ACHN (cell line): ENCODE data around the gene ZNF625.
"Not testable (repeated sequence)": the region's sequence is repeated elsewhere in the genome, so short reads cannot be mapped to it uniquely, and the experiment has no call there.

Source experiments
- DNase-seq: peaks from one replicate; pipeline ENCODE4 v3.0.0-alpha.2; 2015
- in situ Hi-C: cut with HindIII; loops from 2 replicates; pipeline ENCODE4 v1.10.0; 2017; ENCODE audit warnings: low sequenced_read_pairs, low pct_ligation_motif_present, low pct_unique_long_range_greater_than_20kb

The ZNF625 gene

DNA sequence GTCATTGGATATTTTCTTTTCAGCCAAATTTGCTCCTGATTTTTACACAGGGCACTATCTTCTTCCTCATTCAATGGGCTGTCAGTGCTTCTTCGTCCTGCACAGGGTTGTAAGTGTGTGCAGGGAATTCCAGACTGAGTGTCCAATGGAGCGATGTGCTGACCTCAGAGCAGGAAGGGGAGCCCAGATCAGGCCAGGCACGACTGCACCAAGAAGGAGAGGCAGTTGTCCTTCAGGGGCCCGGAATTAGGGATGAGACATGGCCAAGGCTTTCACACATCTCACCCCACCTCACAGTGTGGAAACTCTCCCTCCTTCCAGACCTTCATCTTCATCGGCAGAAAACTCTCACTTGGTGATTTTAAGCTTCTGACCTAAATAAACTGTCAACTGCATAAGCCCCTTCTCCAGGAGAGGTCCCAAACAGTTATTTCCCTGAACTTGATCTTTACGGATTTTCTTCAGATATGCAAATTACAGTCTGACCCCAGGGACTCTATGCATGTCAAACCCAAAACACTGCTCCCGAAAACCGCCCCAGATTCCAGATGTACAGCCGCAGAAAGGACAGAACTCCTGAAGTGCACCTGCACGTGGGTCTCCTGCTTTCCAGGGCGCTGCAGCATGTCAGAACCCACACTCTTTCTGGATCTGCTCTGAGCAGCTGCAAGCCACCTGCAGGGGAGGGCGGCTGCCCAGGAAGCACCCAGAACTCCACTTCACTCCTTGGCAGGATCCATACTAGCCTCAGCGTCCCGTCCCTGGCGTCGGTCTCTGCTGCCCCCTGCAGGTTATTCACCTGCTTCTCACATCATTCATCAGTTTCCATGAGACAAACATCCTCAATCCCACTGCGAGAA is 15.8 kb downstream of the ZNF625 start:
- no peak for DNase-seq
- in situ Hi-C loops, result no loop called here

GRCh38 chr19:12139885-12140544 is 16.5 kb downstream of the ZNF625 start, which contains the start of gene ZNF20:
TSS of gene ZNF20 (minus strand) at chr19:12140350. CDS start at chr19:12140182, 168 bp downstream.
- in situ Hi-C loops, result no loop called here
- no peak for DNase-seq

DNA sequence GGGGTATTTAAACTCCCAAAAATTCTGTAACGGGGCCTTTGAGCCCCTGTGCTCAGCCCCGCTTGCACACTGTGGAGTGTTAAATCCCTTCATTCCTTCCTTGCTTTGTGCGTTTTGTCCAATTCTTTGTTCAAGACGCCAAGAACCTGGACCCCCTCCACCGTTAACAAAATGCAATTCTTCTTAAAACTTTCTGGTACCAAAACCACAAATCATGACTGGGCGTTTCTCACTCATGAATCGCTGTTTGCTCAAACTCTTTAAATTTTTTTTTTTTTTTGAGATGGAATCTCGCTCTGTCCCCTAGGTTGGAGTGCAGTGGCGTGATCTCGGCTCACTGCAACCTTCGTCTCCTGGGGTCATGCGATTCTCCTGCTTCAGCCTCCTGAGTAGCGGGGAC is 17.3 kb downstream of the ZNF625 start:
- DNase-seq, result no peak
- in situ Hi-C loops, result no loop called here

GRCh38 chr19:12137221-12137940 is 19.2 kb downstream of the ZNF625 start:
- no peak for DNase-seq
- in situ Hi-C loops, result no loop called here

DNA sequence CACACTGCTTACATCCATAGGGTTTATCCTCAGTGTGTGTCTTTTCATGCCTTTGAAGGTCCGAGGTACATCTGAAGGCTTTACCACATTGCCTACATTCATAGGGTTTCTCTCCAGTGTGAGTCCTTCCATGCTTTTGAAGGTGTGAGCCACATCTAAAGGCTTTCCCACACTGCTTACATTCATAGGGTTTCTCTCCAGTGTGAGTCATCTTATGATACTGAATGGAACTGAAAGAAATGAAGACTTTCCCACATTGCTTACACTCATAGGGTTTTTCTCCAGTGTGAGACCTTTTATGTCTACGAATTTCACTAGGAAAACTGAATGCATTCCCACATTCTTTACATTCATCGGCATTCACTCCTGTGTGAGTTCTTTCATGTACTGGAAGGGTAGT is 23.5 kb downstream of the ZNF625 start:
- DNase-seq, result no peak
- in situ Hi-C loops, result no loop called here

- DNase-seq, result no peak
- in situ Hi-C loops, result no loop called here
Measured at GRCh38 chr19:12126707-12127106, 29.8 kb downstream of the ZNF625 start.

- in situ Hi-C loops, result no loop called here
- DNase-seq, result no peak
Measured at GRCh38 chr19:12117201-12117970, 39.1 kb downstream of the ZNF625 start.

GRCh38 chr19:12113121-12113520 is 43.4 kb downstream of the ZNF625 start:
- no peak for DNase-seq
- in situ Hi-C loops, result no loop called here

- DNase-seq, result no peak
- in situ Hi-C loops, result no loop called here
Measured at GRCh38 chr19:12112701-12113100, 43.8 kb downstream of the ZNF625 start.

- in situ Hi-C loops, result no loop called here
Measured at GRCh38 chr19:12111943-12112637, 44.4 kb downstream of the ZNF625 start.

DNA sequence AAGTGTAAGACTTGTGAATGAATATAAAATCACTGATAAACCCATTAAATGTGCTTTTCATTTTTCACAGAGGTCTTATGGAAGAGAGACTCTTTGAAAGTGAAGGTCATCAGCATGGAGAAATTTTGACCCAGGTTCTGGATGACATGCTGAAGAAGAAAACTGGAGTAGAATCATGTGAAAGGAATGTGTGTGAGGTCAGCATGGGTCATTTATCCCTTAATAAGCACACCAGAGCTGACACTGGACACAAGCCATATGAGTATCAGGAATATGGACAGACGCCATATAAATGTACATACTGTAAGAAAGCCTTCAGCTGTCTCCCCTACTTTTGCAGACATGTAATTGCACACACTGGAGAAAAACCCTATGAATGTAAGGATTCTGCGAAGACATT is 45.4 kb downstream of the ZNF625 start:
- in situ Hi-C loops, result no loop called here
- DNase-seq, result no peak

More at GRCh38 chr19:12111943-12112637, 44.4 kb downstream of the ZNF625 start:
- no peak for DNase-seq

DNA sequence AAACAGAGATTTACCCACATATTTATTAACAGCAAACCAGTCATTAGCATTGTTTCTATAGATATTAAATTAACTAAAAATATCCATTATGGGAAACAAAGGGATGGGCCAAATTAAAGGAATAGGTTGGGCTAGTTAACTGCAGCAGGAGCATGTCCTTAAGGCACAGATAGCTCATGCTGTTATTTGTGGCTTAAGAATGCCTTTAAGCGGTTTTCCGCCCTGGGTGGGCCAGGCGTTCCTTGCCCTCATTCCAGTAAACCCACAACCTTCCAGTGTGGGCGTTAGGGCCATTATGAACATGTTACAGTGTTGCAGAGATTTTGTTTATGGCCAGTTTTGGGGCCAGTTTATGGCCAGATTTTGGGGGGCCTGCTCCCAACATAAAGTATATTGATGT is 52.6 kb downstream of the ZNF625 start:
- DNase-seq, in situ Hi-C loops: not testable (repeated sequence)

- in situ Hi-C loops, result no loop called here
- DNase-seq, result no peak
Measured at GRCh38 chr19:12098040-12098439, 58.5 kb downstream of the ZNF625 start.

GRCh38 chr19:12095111-12095790 is 61.3 kb downstream of the ZNF625 start:
- in situ Hi-C loops, result no loop called here
- DNase-seq, result no peak
